Activated T-cell treated with anti-CD3 and anti-CD28 coated beads for 24 hours (primary cell): ENCODE results near the gene PUS1.

Source experiments
- DNase-seq: peaks from one replicate; pipeline ENCODE4 v3.0.0-alpha.2; 2020; ENCODE audit warnings: low read depth

PUS1 gene

DNA sequence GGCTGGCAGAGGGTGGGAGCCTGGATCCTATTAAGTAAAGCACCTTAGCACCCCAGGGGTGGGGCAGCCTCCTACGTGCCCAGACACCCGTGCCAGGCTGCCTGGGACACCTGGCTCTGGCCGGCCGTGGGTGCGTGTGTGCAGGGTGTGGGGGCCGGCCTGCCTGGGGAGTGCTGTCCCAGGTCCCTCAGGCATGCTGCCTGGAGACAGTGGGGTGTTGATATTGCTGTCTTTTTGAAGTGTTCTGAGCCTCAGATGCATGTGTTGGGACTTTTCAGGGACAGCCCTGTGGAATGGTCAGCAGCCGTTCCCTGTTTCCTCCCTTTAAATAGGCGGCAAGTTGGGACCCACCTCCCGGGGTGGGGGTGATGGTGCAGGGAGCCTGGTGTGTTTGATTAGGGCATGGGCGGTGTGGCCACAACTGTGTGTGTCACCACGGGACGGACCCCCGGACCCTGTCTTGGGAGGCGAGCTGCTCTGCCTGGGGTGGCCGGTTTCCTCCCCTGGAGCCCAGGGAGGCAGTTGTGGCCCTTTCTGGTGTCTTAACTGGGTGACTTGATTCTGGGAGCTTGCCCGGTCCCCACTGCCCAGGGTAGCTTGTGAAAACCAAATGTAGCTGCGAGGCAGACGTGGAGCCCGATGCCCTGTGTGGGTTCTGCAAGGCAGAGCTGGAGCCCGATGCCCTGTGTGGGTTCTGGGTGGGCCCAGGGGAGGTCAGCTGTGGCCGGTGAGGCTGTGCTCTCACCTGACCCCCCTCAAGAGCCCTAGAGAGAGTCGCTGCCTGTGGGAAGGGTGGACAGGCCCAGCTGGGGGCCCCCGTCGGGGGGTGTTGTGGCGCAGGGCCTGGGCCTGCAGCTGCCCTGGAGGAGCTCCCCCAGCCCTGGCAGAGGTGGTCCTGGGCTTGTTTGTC, 26.5 kb upstream of the PUS1 start:
- no peak for DNase-seq

DNA sequence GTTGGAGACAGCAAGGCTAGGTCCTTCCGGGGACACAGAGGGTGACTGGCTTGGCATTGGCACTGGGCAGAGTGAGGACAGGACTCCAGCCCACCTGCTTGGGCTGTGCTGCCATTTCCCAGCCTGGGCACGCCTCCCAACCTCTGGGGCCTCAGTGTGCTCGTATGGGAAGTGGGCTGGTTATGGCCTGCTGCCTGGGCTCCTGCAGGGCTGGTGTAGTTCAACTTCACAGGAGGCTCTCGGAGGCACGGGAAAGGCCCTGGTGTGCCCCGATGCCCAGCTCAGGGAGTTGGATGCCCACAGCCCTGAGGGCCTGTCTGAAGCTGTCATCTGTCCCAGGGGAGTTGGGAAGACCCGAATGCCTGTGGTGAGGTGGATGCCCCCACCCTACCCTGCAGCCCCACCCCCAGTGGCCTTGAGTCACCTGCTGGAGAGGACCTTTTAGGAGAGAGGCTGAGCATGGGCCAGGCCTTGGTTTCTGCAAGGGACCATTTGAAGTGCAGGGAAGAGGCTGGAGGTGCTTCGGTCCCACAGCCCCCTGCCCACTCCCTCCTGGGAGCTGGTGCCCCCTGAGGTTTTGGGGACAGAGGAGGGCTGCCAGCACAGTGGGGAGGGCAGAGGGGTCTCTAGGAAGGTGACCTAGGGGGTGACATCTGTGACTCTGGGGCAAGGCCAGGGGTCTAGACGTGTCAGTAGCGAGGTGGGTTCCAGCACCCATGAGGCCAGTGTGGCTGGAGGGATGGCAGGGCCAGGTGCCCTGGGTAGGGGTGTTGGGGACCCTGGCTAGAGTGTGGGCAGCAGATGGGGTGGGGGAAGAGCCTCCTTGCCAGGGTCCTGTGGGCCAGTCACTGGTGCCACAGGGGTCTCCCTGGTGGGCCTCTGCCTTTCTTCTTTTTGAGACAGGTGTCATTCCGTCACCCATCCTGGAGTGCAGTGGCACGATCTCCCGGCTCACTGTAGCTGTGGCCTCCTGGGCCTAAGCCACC, 25.5 kb upstream of the PUS1 start:
- no peak for DNase-seq

GRCh38 chr12:131904346-131904745, 24.7 kb upstream of the PUS1 start:
- no peak for DNase-seq

DNA sequence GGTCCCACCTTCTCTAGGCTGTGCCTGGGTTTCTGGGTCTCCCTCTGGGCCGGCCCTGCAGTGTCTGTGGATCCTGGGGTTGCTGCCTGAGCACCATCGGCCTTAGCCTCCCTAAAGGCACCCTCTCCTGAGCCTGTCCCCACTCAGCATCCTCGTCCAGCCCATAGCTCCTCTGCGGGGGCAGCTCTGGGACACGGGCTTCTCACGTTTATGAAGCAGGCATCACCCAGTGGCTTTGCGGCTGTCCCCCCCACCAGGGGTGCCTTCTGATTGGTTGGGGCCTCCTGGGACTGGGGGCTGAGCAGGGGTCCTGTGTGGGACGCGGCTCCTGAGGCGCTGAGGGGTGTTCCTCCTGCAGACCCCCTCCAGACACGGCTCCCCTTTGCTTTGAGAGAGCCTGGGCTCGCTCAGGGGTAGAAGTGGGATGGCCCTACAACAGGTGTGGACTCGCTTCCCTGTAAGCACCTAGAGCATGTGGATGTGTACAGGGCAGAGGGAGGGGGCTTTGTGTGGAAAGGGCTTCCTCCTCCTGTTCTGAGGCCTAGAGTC, 23.9 kb upstream of the PUS1 start:
- DNase-seq, result no peak

- no peak for DNase-seq
These were observed 23.4 kb upstream of the PUS1 start for GRCh38 chr12:131905630-131906091.

GRCh38 chr12:131907379-131908091, 21.5 kb upstream of the PUS1 start:
- DNase-seq, result no peak

- no peak for DNase-seq
These were observed 20.7 kb upstream of the PUS1 start for GRCh38 chr12:131908092-131909080.

- DNase-seq, result no peak
These were observed 19.9 kb upstream of the PUS1 start for GRCh38 chr12:131909081-131909751.

- DNase-seq, result no peak
These were observed 19.3 kb upstream of the PUS1 start for GRCh38 chr12:131909752-131910219.

DNA sequence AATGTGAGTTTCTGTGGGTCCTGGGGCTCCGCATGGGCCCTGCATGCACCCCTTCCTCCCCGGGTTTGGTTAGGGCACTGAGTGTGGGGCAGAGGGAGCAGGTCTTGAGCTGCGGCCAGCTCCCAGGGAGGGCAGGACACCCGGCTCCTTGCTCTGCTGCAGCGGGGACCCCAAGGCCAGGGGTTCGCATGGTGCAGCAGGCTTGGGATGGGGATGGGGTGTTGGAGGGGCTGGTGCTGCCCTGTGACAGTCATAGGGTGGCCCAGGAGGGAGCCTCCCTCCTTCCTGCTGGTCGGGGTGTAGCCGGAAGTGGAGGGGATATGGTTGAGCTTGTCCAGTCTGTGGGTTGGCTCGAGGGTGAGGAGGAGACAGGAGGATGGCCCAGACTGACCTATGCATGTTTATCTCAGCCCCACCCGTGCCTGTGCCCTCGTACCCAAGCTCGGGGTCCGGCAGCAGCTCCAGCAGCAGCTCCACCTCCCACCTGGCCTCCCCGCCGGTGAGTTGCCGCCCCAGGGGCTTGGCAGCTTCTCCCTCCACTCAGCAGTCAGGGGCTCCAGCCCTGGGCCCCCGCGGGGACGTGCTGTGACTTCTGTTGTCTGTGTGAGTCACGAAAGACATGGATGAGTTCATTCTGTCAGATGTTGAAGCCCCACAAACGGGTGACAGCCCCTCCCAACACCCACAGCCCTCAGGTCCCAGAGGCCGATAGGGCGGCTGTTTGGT, 18.6 kb upstream of the PUS1 start:
- DNase-seq, result no peak

DNA sequence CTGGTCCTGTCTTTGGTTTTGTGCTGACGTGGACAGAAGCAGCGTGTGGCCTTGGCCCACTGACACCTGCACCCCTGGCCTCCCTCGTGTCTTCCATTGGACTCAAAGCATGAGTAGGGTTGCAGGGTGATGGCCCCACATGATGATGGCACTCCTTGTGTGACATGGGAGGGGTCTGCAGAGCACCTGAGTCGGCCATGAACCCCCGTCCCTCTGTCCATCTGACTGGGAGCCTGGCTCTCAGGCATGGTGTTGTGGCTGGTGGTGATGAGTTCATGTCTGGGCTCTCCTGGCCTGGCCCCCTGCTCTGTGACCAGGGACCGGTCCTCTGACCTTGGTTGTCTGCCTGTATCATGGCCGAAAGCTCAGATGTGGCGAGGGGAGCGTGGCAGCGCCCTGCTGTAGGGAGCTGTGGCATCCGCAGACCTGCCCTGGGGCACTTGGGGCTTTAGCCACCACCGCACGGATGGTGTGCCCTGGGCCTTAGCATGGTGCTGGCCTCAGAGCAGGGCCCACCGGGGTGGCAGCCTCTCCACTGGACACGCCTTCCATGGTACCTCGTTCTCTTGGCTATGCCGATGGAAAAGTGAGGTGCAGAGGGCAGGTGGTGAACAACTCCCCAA, 17.9 kb upstream of the PUS1 start:
- no peak for DNase-seq

DNA sequence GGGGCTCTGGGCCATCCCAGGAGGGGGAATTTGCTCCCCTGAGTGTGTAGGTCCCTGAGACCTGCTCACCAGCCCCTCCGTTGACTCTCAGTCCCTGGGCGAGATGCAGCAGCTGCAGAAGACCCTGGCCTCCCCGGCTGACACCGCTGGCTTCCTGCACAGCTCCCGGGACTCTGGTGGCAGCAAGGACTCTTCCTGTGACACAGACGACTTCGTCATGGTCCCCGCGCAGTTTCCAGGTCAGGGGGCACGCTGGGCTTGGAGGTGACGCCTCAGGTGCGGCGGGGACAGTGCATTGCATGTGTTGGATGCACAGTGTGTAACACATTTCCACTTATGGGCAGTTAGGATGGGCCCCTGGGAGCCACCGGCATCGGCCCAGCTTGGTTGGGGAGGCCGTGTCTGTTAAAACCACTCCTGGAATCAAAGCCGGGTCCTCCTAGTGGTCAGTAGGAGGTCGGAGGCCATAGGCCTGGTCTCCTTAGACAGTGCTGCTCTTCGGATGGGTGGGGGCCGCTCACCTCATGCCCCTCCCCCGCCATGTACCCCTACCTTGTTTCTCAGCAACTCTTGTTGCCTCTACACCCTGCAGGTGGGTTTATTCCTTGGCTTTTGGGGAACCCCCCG, 17.1 kb upstream of the PUS1 start:
- DNase-seq, result no peak

DNA sequence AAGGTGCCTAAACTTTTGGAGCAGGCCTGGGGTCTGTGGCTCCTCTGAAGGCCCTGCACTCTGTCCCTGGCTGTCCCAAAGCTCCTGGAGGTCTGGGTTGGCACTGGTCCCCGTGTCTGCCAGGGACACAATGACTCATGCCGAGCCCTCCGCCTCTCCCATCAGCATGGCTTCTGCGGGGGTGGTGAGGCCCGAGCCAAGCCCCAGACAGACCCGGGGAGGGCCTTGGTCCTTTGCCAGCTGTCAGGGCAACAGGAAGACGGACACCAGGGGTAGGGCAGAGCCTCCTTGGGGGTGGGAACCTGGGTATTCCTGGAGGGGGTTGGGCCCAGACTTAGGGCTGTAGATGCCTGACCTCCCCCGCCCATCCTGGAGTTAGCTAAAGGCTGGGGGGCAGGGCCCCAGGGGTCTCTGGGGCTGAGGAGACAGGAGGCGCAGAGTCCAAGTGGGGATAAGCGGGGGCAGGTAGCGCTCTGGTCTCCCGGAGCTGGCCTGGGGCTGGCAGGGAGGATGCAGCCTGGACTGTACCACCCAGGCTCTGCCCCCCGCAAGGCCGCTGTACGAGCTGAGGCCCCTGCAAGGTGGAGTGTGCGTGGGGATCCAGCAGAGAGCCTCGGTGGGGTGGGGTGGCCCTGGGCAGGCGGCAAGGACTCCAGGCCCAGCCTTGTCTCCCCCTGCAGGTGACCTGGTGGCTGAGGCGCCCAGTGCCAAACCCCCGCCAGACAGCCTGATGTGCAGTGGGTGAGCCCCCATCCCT, 16.4 kb upstream of the PUS1 start:
- DNase-seq, result no peak

GRCh38 chr12:131913666-131914065, 15.4 kb upstream of the PUS1 start:
- no peak for DNase-seq

DNA sequence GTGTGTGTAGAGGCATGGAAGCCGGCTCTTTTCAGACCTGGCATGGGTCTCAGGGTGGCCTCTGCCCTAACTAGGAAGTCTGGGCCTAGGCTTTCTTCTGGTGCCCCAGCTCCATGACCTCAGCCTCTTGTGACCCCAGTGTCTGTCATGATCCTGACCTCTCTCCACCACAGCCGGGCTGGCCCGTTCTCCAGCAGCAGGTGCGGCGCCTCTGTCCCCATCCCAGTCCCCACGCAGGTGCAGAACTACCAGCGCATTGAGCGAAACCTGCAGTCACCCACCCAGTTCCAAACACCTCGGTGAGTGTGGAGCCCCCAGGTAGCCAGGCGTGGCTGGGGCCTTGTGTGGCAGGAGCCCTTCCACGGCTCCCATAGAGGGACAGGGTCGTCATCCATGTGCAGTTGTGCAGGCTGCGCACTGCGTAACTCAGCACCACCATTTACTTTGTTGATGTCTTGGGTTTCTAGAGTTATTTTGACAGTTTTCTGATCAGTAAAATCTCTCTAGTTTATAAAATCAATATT, 14.8 kb upstream of the PUS1 start:
- DNase-seq, result no peak

GRCh38 chr12:131915000-131915689, 13.9 kb upstream of the PUS1 start:
- no peak for DNase-seq

- DNase-seq, result no peak
These were observed 13.3 kb upstream of the PUS1 start for GRCh38 chr12:131915823-131916222.
